Memory B cell (primary cell): ENCODE data around the gene KLK14.

Experiments used
- ATAC-seq: fragments of 150-1000 bp; cut with Tn5 transposase; 2 replicates; pipeline ENCODE4 v1.10.0; 2021; ENCODE audit warnings: low read depth, mild to moderate bottlenecking, moderate library complexity
- DNase-seq, 2 donors: peaks; one replicate each; pipeline ENCODE4 v3.0.0; 2022; ENCODE audit warnings: low spot score in 2 of 2
- H3K27ac Mint-ChIP-seq: one replicate; pipeline ENCODE4 v1.8.0; 2022; ENCODE audit warnings: mild to moderate bottlenecking, moderate library complexity, mixed read lengths
- H3K27me3 Mint-ChIP-seq: one replicate; pipeline ENCODE4 v1.8.0; 2022; ENCODE audit warnings: mixed read lengths
- H3K36me3 Mint-ChIP-seq: one replicate; pipeline ENCODE4 v1.8.0; 2022; ENCODE audit warnings: mild to moderate bottlenecking, mixed read lengths
- H3K4me1 Mint-ChIP-seq: one replicate; pipeline ENCODE4 v1.8.0; 2022; ENCODE audit warnings: mixed read lengths
- H3K4me3 Mint-ChIP-seq: one replicate; pipeline ENCODE4 v1.8.0; 2022; ENCODE audit warnings: mild to moderate bottlenecking, moderate library complexity, mixed read lengths
- H3K9me3 Mint-ChIP-seq: one replicate; pipeline ENCODE4 v1.8.0; 2022; ENCODE audit warnings: mixed read lengths

Gene KLK14

DNA sequence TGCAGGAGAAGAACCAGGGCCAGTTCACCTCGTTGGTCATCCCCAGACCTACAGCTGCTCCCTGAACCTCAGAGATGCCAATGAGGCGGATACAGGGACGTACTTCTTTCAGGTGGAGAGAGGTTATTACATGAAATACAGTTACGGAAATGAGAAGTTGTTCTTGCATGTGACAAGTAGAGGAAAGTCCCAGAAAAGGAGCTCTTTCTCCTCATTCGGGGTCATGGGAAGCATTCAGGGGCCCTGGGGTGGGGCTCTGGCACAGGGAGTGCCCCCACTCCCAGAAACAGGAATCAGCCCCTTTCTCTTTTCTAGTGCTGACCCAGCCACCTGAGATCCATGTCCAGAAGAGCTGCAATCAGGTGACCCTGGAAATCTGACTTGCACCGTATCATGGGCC lies 37.5 kb upstream of the KLK14 start:
- no peak for ATAC-seq
- H3K4me1 Mint-ChIP-seq: peaks cover 14% of the 10 kb centered on the region
- H3K27ac Mint-ChIP-seq: no peak overlapping the region
- DNase-seq: no peak
- H3K36me3 Mint-ChIP-seq: peaks cover 4% of the 10 kb centered on the region
- no peak overlapping the region for H3K4me3 Mint-ChIP-seq
- peaks cover 21% of the 10 kb centered on the region for H3K27me3 Mint-ChIP-seq
- peaks cover 2% of the 10 kb centered on the region for H3K9me3 Mint-ChIP-seq

DNA sequence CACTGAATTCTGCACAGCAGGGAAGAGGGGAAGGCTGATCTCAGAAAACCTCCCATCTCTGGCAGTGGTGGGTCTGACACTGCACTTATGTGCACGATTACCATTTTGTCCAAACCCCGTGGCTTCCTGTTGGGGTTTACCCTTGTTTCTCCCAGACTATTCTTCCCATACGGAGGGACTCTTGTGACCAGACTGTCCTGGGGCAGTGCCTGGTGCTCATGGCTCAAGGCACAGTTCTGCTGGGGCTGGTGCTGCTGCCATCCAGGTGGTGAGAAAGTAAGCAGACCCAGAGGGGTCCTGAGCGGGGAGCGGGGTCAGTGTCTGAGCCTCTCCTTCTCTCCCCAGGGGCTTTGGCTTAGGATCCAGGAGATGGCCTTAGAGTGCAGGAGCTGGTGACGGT lies 36.9 kb upstream of the KLK14 start:
- DNase-seq: no peak
- Mint-ChIP-seq H3K27me3 (peaks cover 23% of the 10 kb centered on the region), H3K9me3 (peaks cover 2% of the 10 kb centered on the region), H3K27ac (no peak overlapping the region), H3K4me1 (peaks cover 14% of the 10 kb centered on the region), H3K4me3 (no peak overlapping the region), H3K36me3 (peaks cover 5% of the 10 kb centered on the region)
- no peak for ATAC-seq

DNA sequence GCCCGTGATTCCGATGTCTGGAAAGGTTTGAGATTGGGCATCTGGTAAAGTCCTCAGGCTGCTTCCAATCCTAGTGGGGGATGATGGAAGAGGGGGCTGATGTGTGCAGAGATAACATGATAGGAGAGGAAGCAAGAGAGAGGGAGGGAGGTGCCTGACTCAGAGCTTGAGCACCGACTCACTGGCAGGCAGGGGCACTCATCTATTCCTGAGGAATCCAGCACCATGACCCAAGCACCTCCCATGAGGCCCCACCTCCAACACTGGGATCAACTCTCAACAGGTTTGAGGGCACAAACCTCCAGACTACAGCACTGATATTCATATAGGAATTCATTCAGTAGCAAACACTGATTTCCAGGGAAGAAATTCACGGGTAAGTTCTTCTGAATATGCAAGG lies 36.4 kb upstream of the KLK14 start:
- Mint-ChIP-seq H3K36me3 (peaks cover 5% of the 10 kb centered on the region), H3K9me3 (peaks cover 2% of the 10 kb centered on the region), H3K4me1 (peaks cover 13% of the 10 kb centered on the region), H3K27me3 (peaks cover 23% of the 10 kb centered on the region), H3K27ac (no peak overlapping the region), H3K4me3 (no peak overlapping the region)
- no peak for ATAC-seq
- DNase-seq: no peak

DNA sequence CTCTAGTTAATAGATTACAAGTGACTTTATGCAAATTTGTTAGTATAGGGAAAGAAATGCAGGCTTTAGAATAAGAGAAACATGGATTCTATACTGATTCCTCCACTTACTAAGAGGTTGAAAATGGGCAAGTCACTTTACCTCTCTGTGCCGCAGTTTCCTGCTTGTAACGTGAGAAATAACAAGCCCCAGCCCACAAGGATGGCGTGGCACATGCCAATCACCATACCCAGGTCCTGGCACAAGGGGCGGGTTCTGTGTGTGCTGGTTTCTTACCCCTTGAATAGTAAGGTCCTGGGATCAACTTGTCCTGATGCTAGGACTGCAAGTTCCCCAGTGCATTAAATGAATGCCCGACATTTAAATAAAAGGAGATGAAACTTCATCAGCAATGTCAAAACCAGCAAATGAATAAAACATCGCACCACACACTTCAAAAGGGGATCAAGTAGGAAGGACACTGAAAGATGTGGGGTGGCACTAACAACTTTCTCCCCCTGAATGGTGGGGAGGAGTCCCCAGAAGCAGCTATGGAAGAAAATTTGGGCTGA lies 34.1 kb upstream of the KLK14 start:
- Mint-ChIP-seq H3K36me3 (peaks cover 3% of the 10 kb centered on the region), H3K27me3 (peaks cover 19% of the 10 kb centered on the region), H3K9me3 (peaks cover 2% of the 10 kb centered on the region), H3K4me3 (no peak overlapping the region), H3K4me1 (peaks cover under 1% of the 10 kb centered on the region), H3K27ac (no peak overlapping the region)
- DNase-seq: no peak
- no peak for ATAC-seq

DNA sequence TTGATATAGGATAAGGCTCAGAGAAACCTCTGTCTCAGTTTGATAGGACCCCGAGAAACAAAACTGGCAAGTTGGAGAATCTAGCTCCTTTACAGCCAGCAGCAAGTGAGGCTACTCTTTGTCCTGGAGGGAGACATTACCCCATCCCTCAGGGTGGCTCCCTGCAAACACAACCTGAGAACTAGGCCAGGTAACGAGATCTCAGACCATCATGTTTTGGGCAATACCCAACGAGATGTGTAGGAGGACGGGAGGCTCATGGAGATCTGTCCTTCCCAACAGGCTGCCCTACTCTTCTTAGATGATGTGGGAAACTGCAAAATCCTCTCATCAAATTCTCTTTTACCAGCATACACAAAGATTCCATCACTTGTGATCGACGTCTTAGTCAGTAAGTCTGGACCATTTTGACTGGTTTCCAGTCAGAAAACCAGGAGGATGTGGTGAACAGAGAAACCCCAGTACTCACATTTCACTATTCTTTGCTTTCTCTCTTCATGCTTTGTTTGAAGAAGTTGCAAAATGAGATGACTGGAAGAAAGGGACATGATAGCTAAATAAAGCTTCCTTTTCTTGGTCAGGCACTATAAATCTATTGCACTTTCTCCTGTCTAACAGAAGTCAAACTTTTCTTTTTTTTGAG lies 31.5 kb upstream of the KLK14 start:
- Mint-ChIP-seq H3K36me3 (peaks cover 2% of the 10 kb centered on the region), H3K27me3 (peaks cover 10% of the 10 kb centered on the region), H3K4me3 (no peak overlapping the region), H3K9me3 (no peaks in the 10 kb centered on the region), H3K4me1 (no peaks in the 10 kb centered on the region), H3K27ac (no peak overlapping the region)
- no peak for ATAC-seq
- DNase-seq: no peak

DNA sequence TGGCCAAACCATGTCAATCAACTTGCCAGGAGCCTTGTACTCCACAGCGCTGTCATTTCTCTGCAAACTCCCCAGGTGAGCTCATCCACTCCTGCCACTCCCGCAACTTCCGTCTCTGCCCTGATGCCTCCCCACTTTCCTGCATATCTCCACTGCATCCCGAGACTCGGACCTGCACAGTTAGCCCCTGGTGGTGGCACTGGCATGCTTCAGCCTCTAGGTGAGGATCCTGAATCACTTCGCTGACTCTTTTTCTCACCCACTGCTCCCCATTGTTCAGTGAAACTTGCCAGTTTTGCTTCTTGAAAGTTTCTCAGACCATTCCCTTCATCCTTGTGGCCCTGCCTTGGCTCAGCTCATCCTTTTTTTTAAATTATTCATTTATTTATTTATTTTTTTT lies 28.9 kb upstream of the KLK14 start:
- no peak for ATAC-seq
- peaks cover 11% of the 10 kb centered on the region for H3K4me1 Mint-ChIP-seq
- no peak for DNase-seq

DNA sequence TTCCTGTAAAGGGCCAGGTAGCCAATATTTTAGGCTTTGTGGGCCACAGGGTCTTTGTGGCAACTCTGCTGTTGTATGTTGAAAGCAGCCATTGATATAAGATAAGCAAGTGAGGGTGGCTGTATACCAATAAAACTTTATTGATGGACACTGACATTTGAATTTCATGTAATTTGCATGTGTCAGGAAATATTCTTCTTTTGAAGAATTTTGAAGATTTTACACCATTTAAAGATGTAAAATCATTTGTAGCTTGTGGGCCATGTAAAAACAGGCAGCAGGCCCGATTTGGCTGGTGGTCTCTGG lies 27.9 kb upstream of the KLK14 start:
- Mint-ChIP-seq H3K27me3 (peaks cover 2% of the 10 kb centered on the region), H3K4me3 (no peak overlapping the region), H3K4me1 (peaks cover 17% of the 10 kb centered on the region), H3K27ac (no peak overlapping the region), H3K9me3 (no peaks in the 10 kb centered on the region), H3K36me3 (peaks cover 5% of the 10 kb centered on the region)
- ATAC-seq: no peak
- no peak for DNase-seq

More for the DNA sequence above, 28.9 kb upstream of the KLK14 start:
- Mint-ChIP-seq H3K9me3 (no peaks in the 10 kb centered on the region), H3K27ac (no peak overlapping the region), H3K4me3 (no peak overlapping the region), H3K36me3 (peaks cover 2% of the 10 kb centered on the region), H3K27me3 (peaks cover 4% of the 10 kb centered on the region)

DNA sequence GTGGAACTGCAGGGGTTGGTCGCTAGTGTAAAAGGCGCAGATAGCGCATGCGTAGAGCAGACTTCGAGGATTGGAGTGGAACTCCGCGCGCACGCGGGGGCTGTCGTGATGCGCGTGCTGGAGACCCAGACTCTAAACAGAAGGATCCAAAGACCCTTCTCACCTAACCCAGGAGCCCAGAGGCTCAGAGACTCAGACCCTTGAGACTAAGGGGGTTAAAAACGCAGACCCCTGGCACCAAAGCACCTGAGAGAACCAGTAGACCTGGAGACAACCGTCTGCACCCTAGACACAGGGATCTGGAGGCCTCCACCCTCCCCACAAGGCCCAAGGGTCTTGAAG lies 26.1 kb upstream of the KLK14 start:
- ATAC-seq (peak; percentile 42), DNase-seq (no peak)
- H3K9me3 Mint-ChIP-seq: no peaks in the 10 kb centered on the region
- H3K4me1 Mint-ChIP-seq: peaks cover 22% of the 10 kb centered on the region
- H3K27me3 Mint-ChIP-seq: no peaks in the 10 kb centered on the region
- H3K27ac Mint-ChIP-seq: peak overlapping the region; percentile 94
- peaks cover 10% of the 10 kb centered on the region for H3K36me3 Mint-ChIP-seq
- H3K4me3 Mint-ChIP-seq: peak overlapping the region; percentile 95

DNA sequence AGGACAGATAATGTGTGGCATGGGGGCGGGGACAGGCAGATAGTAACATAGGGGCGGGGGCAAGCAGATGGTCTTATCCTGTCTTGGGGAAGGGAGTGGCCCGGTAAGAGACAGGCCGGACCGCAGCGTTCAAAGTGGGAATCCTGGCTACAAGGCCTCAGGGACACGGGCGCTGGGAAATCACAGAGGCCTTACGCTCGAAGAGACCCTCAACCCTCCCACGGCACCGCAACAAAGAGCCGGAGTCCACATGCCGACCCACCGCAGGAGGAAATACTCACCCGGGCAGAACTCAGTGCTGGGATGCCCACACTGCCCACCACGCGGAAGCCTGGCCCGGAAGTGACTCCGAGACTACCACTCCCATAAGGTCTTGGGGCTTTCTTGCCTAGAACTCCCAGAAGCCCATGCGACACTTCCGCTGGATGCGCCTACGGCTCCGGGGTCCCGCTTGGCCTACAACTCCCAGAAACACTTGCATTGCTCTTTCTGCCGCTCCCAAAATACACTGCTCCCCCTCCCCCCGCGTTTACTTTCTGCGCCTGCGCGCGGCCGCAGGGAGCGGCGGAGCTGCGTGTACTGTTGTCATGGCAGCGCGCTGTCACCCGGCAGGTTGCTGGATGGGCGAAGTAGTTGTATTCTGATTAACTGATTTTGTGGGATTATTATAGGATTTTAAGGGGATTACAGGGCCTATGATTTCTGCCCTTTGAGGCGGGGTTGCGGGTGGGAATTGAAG lies 25.5 kb upstream of the KLK14 start, which contains the start of gene CTU1:
Gene CTU1 (minus strand): TSS at position 344 of the 739 bp plus-strand sequence. CDS start 3,840 bp downstream, outside the sequence.
- ATAC-seq (peak; percentile 98), DNase-seq (peak; percentile 91 to 97)
- Mint-ChIP-seq H3K4me1 (peaks cover 22% of the 10 kb centered on the region), H3K4me3 (peak within 1 kb of the TSS; percentile 95), H3K27me3 (no peaks in the 10 kb centered on the region), H3K9me3 (no peaks in the 10 kb centered on the region), H3K27ac (peak within 1 kb of the TSS; percentile 94), H3K36me3 (peaks cover 11% of the 10 kb centered on the region)

DNA sequence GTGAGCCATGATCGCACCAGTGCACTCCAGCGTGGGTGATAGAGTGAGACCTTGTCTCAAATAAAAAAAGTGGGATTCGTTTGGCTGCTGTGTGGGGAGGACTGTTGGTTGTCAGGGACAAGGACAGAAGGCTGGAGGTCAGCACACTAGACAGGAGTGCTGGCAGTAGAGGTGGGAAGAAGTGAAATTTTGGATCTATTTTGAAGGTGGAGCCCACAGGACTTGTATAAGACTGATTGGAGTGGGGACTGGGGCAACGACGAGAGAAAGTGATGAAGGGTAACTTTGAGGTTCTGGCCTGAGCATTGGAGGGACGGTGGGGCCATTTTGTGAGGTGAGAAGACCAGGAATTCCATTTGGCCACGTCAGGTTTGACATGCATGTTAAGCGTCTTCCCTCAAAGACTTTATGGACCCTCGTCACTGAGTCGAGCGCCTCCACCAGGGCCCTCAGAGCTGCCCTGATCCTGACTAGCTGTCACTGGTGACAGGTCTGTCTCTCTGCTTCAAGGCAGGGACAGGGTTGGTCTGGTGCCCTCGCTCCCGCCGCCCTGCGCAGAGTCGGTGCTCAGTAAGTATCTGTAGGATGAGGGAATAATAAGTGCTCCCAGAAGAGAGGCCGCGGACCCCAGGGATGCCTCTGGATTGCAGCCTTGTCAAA lies 24.8 kb upstream of the KLK14 start:
- ATAC-seq (no peak), DNase-seq (no peak)
- Mint-ChIP-seq H3K9me3 (no peaks in the 10 kb centered on the region), H3K27ac (peak overlapping the region; percentile 94), H3K27me3 (no peaks in the 10 kb centered on the region), H3K4me3 (peak overlapping the region; percentile 95), H3K4me1 (peaks cover 22% of the 10 kb centered on the region), H3K36me3 (peaks cover 17% of the 10 kb centered on the region)

DNA sequence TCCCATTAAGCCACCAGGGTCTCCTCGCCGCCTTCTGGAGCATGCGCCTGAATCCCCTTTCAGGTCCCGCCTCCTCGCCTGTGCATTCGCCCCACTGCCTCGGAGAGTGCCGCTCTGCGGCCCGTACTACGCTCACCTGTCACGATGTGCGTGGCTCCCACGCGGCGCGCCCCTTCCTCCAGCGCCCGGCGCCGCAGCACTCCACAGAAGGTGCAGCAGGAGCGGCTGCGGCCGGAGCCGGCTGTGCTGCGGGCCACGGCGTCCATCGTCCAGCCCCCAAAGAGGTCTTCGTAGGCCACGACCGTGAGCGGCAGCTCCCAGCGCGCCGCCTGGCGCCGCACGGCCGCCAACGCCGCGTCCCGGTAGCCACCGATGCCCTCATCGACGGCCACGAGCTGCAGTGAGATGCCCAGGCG lies 21.2 kb upstream of the KLK14 start:
- DNase-seq: no peak
- Mint-ChIP-seq H3K4me3 (no peak overlapping the region), H3K4me1 (peaks cover 27% of the 10 kb centered on the region), H3K27me3 (no peaks in the 10 kb centered on the region), H3K27ac (no peak overlapping the region), H3K36me3 (peaks cover 31% of the 10 kb centered on the region), H3K9me3 (no peaks in the 10 kb centered on the region)
- no peak for ATAC-seq

DNA sequence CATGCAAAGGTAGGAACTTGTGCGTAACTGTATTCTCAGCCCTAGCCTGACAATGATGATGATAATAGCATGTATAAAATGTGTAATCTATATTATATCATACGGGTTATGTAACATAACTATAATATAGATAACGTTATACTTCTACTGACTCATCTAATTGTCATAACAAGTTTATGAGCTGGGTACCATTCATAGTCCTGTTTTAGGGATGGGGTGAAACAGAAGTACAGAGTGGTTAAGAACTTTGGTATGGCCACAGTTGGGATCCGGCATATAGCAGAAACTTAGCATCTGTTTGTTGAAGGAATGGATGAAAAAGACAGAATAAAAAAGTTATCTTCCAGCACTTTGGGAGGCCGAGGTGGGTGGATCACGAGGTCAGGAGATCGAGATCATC lies 20.3 kb upstream of the KLK14 start:
- no peak overlapping the region for H3K4me3 Mint-ChIP-seq
- ATAC-seq (no peak), DNase-seq (no peak)
- H3K4me1 Mint-ChIP-seq: peaks cover 27% of the 10 kb centered on the region
- H3K36me3 Mint-ChIP-seq: peaks cover 31% of the 10 kb centered on the region
- H3K27ac Mint-ChIP-seq: no peak overlapping the region
- no peaks in the 10 kb centered on the region for H3K9me3 Mint-ChIP-seq
- no peaks in the 10 kb centered on the region for H3K27me3 Mint-ChIP-seq

DNA sequence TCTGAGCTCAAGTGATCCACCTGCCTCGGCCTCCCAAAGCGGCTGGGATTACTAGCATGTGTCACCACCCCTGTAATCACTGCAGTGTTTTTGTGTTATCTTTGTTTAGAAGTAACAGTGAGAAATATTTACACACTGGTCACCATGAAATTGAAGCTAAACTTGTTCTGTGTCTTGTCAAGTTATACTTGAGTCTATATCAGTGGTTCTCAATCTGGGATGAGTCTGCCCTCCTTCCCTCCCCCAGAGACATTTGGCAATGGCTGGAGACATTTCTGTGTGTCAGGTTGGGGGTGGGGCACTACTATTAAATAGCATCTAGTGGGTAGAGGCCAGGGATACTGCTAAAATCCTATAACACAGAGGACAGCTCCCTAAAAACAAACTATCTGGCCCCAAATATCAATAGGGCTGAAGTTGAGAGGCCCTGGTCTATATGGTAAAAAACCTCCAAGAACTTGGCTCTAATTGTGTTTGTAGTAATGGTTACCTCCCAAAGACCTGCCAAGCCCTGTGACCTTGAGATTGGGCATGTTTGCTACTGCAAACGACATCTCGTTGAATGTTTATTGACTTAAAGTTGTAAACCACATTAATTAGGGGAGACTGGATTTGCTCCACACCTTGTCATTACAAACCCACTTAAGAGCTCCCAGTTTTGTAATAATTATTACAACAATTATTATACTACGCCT lies 18.6 kb upstream of the KLK14 start:
- DNase-seq (no peak), ATAC-seq (no peak)
- Mint-ChIP-seq H3K27ac (no peak overlapping the region), H3K4me3 (no peak overlapping the region), H3K9me3 (no peaks in the 10 kb centered on the region), H3K4me1 (peaks cover 22% of the 10 kb centered on the region), H3K36me3 (peaks cover 38% of the 10 kb centered on the region), H3K27me3 (no peaks in the 10 kb centered on the region)

DNA sequence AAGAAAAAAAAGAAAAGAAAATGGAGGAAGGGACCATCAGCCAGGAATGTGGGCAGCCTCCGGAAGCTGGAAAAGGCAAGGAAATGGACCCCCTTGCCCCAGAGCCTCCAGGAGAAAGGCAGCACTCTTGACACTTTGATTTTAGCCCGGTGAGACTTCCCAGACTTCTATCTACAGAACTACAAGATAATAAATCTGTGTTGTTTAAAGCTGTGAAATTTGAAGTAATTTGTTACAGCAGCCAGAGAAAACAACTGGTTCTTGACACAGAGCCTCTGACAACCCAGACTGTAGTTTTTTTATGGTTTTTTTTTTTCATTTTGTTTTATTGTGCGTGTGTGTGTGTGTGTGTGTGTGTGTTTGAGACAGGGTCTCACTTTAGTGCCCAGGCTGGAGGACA lies 17.9 kb upstream of the KLK14 start:
- Mint-ChIP-seq H3K9me3 (no peaks in the 10 kb centered on the region), H3K27ac (no peak overlapping the region), H3K4me3 (no peak overlapping the region), H3K4me1 (peaks cover 15% of the 10 kb centered on the region), H3K36me3 (peaks cover 35% of the 10 kb centered on the region), H3K27me3 (no peaks in the 10 kb centered on the region)
- ATAC-seq (no peak), DNase-seq (no peak)
